Erythroblast (primary cell): ENCODE results near the gene KRT86.

Source experiments
- DNase-seq, 2 experiments: peaks; one replicate each; lab custom pipeline; 2025; lab: John Stamatoyannopoulos, UW
- GATA1 ChIP-seq: IDR thresholded peaks from 2 replicates; pipeline ENCODE4 v1.6.1; 2011; ENCODE audit warnings: low read depth, mild to moderate bottlenecking, control low read depth, low read length, moderate library complexity
- POLR2A ChIP-seq: IDR thresholded peaks from 2 replicates; pipeline ENCODE4 v1.6.1; 2011; ENCODE audit warnings: mild to moderate bottlenecking, low read length

KRT86 gene

GRCh38 chr12:52351196-52352059 lies 77.0 kb downstream of the KRT86 start:
- TF ChIP-seq POLR2A (no peak), GATA1 (no peak)
- DNase-seq = no peak

- no peak for DNase-seq
- TF ChIP-seq GATA1 (no peak), POLR2A (no peak)
Observed at GRCh38 chr12:52352951-52353350, 78.5 kb downstream of the KRT86 start.

- no peak for TF ChIP-seq GATA1
- TF ChIP-seq POLR2A = no peak
- DNase-seq = no peak
Observed at GRCh38 chr12:52353766-52354165, 79.3 kb downstream of the KRT86 start.

GRCh38 chr12:52354200-52354599 lies 79.8 kb downstream of the KRT86 start:
- TF ChIP-seq GATA1 (no peak), POLR2A (no peak)
- peak in 1 of 2 experiments; percentile 6 for DNase-seq

- no peak for TF ChIP-seq GATA1
- TF ChIP-seq POLR2A = no peak
- no peak for DNase-seq
Observed at GRCh38 chr12:52355176-52355575, 80.7 kb downstream of the KRT86 start.

GRCh38 chr12:52356031-52356761 lies 81.8 kb downstream of the KRT86 start:
- TF ChIP-seq GATA1 = no peak
- TF ChIP-seq POLR2A = no peak
- DNase-seq = no peak

GRCh38 chr12:52356762-52357580 lies 82.5 kb downstream of the KRT86 start:
- no peak for DNase-seq
- TF ChIP-seq POLR2A = no peak
- TF ChIP-seq GATA1 = no peak
